ENCODE data around the gene FKBP5. TPM values are rescaled to one million over a fixed set of nuclear protein-coding genes. Genes with fewer than 3 reads are reported as not detected.

FKBP5 gene
- total RNA-seq, 1 donor = 5.1 TPM

DNA sequence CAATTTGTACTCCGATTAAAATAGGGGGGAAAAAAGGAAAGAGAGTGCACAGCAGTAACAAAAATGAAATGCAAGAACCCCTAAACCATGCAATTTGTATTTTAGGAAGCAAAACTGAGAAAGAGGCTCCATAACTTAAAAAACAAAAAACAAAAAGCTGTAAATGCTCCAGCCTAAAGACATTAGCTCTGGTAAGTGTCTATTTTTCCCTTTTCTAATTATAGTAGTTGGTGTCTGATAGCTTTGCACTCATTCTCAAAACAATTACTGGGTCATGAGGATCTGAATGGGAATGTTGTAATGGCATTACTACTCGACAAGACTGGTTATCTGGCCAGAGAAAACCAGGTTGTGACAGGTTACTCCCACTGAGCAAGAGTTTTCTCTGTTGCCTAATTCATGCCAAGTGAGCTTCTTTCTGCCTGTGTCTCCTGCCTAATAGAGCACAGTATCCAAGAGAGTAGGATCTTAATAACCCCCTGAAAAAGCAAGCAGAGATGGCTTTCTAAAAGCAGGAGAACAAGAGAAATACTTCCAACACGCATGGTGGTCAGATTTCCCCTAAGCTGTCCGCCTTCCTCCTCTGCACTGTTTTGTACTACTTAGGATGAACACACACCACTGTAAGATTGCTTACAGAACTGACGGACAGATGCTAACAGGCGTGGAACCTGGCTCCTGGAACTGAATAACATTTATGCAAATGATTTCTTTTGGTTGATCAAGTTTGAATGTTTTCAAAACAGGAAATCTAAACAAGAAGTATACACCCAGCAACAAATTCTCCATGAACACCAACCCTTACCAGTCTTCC, 86.4 kb downstream of the FKBP5 start:
- H2AFZ ChIP-seq (ENCODE audit: low read length) = peak overlapping the region; percentile 44
- H3K4me1 ChIP-seq (ENCODE audit: insufficient read depth, low read length) = peaks cover 35% of the 10 kb centered on the region
- H3K36me3 ChIP-seq (ENCODE audit: insufficient read depth, low read length) = no peaks in the 10 kb centered on the region
- H3K4me2 ChIP-seq (ENCODE audit: insufficient read depth, low read length) = peak overlapping the region; percentile 82
- no peaks in the 10 kb centered on the region for H3K79me2 ChIP-seq (ENCODE audit: insufficient read depth, low read length)
- no peaks in the 10 kb centered on the region for H3K27me3 ChIP-seq (ENCODE audit: insufficient read depth, low read length)
- TF ChIP-seq, protein P1, sequence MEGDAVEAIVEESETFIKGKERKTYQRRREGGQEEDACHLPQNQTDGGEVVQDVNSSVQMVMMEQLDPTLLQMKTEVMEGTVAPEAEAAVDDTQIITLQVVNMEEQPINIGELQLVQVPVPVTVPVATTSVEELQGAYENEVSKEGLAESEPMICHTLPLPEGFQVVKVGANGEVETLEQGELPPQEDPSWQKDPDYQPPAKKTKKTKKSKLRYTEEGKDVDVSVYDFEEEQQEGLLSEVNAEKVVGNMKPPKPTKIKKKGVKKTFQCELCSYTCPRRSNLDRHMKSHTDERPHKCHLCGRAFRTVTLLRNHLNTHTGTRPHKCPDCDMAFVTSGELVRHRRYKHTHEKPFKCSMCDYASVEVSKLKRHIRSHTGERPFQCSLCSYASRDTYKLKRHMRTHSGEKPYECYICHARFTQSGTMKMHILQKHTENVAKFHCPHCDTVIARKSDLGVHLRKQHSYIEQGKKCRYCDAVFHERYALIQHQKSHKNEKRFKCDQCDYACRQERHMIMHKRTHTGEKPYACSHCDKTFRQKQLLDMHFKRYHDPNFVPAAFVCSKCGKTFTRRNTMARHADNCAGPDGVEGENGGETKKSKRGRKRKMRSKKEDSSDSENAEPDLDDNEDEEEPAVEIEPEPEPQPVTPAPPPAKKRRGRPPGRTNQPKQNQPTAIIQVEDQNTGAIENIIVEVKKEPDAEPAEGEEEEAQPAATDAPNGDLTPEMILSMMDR (IDR thresholded peaks at IDR 0.05; ENCODE audit: extremely low read depth, low read depth, low read length) = no peak
- H3K9me3 ChIP-seq (ENCODE audit: low read depth, low read length) = no peaks in the 10 kb centered on the region
- DNase-seq (ENCODE audit: insufficient read length, low spot score, missing footprints) = no peak
- H4K20me1 ChIP-seq (ENCODE audit: insufficient read depth, low read length) = no peaks in the 10 kb centered on the region
- peak overlapping the region; percentile 84 for H3K27ac ChIP-seq (ENCODE audit: low read depth, low read length)
- peak overlapping the region; percentile 54 for H3K4me3 ChIP-seq (ENCODE audit: insufficient read depth, low read length)

DNA sequence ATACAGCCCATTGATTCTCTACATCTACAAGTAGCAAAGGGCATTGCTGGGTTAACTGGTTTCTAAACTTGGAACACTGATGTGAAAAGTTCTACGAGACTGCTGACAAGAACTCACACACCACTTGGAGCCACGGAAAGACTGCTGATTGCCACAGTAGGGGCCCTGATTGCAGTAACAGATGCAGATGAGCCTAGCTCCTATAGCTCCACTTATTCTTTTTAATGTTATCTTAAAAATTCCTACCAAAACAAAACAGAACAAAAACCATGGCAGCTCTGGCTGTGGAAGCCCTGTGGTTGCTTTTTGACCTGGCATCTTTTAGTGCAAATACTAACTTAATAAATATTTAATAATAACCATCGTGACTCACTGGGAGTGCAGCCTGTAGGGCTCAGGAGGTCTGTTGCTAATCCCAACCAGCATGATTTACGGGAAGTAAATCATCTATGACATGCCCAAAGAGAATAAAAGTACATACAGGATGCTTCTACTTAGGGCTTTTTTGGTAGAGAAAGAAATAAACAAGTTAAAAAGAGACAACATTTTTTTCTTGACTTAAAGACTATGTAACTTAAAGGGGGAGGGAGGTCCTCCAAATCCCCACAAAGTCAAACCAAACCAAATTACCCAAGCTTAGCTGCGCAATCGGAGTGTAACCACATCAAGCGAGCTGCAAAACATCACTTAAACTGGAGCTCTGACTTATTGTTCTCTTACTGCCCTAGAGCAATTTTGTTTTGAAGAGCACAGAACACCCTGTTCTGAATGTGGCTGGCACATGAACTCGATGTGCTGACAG, 87.2 kb downstream of the FKBP5 start:
- H3K27me3 ChIP-seq (ENCODE audit: insufficient read depth, low read length) = no peaks in the 10 kb centered on the region
- no peaks in the 10 kb centered on the region for H3K36me3 ChIP-seq (ENCODE audit: insufficient read depth, low read length)
- H4K20me1 ChIP-seq (ENCODE audit: insufficient read depth, low read length) = no peaks in the 10 kb centered on the region
- no peaks in the 10 kb centered on the region for H3K79me2 ChIP-seq (ENCODE audit: insufficient read depth, low read length)
- peak overlapping the region; percentile 84 for H3K27ac ChIP-seq (ENCODE audit: low read depth, low read length)
- no peak for DNase-seq (ENCODE audit: insufficient read length, low spot score, missing footprints)
- peak overlapping the region; percentile 66 for H2AFZ ChIP-seq (ENCODE audit: low read length)
- H3K9me3 ChIP-seq (ENCODE audit: low read depth, low read length) = no peaks in the 10 kb centered on the region
- TF ChIP-seq, protein P1 (IDR thresholded peaks at IDR 0.05; ENCODE audit: extremely low read depth, low read depth, low read length) = no peak
- peak overlapping the region; percentile 82 for H3K4me2 ChIP-seq (ENCODE audit: insufficient read depth, low read length)
- H3K4me3 ChIP-seq (ENCODE audit: insufficient read depth, low read length) = peak overlapping the region; percentile 54
- peaks cover 43% of the 10 kb centered on the region for H3K4me1 ChIP-seq (ENCODE audit: insufficient read depth, low read length)

DNA sequence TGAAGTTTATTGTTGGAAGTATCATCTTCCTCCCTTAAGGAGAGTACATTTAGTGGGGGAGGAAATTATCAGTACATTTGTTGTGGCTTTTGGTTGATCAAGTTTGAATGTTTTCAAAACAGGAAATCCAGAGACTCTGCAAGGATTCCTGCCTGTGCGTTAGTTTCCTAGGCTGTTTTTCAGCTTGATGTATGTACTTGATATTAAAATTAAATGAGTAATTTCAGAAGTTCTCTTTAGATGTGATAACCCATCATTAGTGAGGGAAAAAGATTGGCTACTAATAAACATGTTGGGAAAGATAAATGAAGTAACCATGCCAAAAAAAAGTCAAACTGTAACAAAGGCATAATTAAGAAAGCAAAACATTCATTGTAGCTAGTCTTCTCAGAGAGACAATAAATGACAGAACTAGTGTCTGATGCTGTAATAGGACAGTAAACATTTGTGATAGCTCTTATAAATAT, 88.0 kb downstream of the FKBP5 start:
- Histone ChIP-seq H4K20me1 (ENCODE audit: insufficient read depth, low read length) (no peaks in the 10 kb centered on the region), H3K27ac (ENCODE audit: low read depth, low read length) (peak overlapping the region; percentile 84), H3K9me3 (ENCODE audit: low read depth, low read length) (no peaks in the 10 kb centered on the region), H3K4me2 (ENCODE audit: insufficient read depth, low read length) (peak overlapping the region; percentile 82), H3K4me3 (ENCODE audit: insufficient read depth, low read length) (no peak overlapping the region), H3K27me3 (ENCODE audit: insufficient read depth, low read length) (no peaks in the 10 kb centered on the region), H3K36me3 (ENCODE audit: insufficient read depth, low read length) (no peaks in the 10 kb centered on the region), H2AFZ (ENCODE audit: low read length) (no peak overlapping the region), H3K79me2 (ENCODE audit: insufficient read depth, low read length) (no peaks in the 10 kb centered on the region), H3K4me1 (ENCODE audit: insufficient read depth, low read length) (peaks cover 44% of the 10 kb centered on the region)
- no peak for DNase-seq (ENCODE audit: insufficient read length, low spot score, missing footprints)
- TF ChIP-seq, protein P1 (IDR thresholded peaks at IDR 0.05; ENCODE audit: extremely low read depth, low read depth, low read length) = no peak

All from osteoblast (primary cell).